CD8-positive, alpha-beta memory T cell (primary cell): ENCODE results near the gene SEMA5A. TPM values are rescaled to one million over a fixed set of nuclear protein-coding genes. Genes with fewer than 3 reads are reported as not detected.

Experiments used
- CTCF ChIA-PET: fragments of 350-600 bp; sonication (Branson Sonifier 250); formaldehyde crosslinking; loops from one replicate; lab custom pipeline; 2021; ENCODE audit warnings: antibody characterized with exemption; lab: Charles Lee
- POLR2A ChIA-PET: fragments of 350-600 bp; sonication (Branson Sonifier 250); formaldehyde crosslinking; loops from one replicate; lab custom pipeline; 2021; ENCODE audit warnings: antibody characterized with exemption; lab: Charles Lee
- DNase-seq, 5 donors: peaks; one replicate each; pipeline versions ENCODE4 v3.0.0 to v3.0.0-alpha.2; 2020 to 2022; ENCODE audit warnings: mixed read lengths in 1 of 5
- H3K27ac ChIP-seq: one replicate; pipeline ENCODE4 v1.7.0; 2013; ENCODE audit warnings: low read depth, mild to moderate bottlenecking, low read length, moderate library complexity
- H3K27me3 ChIP-seq: 2 replicates; pipeline ENCODE4 v1.7.0; 2013; ENCODE audit warnings: low read length, mild to moderate bottlenecking; ENCODE audit not compliant: insufficient read depth, poor library complexity, severe bottlenecking
- H3K36me3 ChIP-seq: 2 replicates; pipeline ENCODE4 v1.7.0; 2013; ENCODE audit warnings: mild to moderate bottlenecking, low read length, moderate library complexity; ENCODE audit not compliant: insufficient read depth
- H3K4me1 ChIP-seq: 2 replicates; pipeline ENCODE4 v1.7.0; 2013; ENCODE audit warnings: mild to moderate bottlenecking, low read length, moderate library complexity; ENCODE audit not compliant: insufficient read depth
- H3K4me3 ChIP-seq: 2 replicates; pipeline ENCODE4 v1.7.0; 2013; ENCODE audit warnings: mild to moderate bottlenecking, low read length
- H3K9me3 ChIP-seq: 2 replicates; pipeline ENCODE4 v1.7.0; 2013; ENCODE audit warnings: mild to moderate bottlenecking, low read length
- H3K27ac Mint-ChIP-seq, 8 donors: one replicate each; pipeline ENCODE4 v1.8.0; 2020 to 2021; ENCODE audit warnings: mixed read lengths in 8 of 8, mild to moderate bottlenecking in 6 of 8, inconsistent platforms in 3 of 8, moderate library complexity in 3 of 8
- H3K27me3 Mint-ChIP-seq, 2 donors: one replicate each; pipeline ENCODE4 v1.8.0; 2020 to 2021; ENCODE audit warnings: mixed read lengths in 2 of 2, mild to moderate bottlenecking in 1 of 2, moderate library complexity in 1 of 2
- H3K36me3 Mint-ChIP-seq, 3 donors: one replicate each; pipeline ENCODE4 v1.8.0; 2020 to 2021; ENCODE audit warnings: mixed read lengths in 3 of 3, inconsistent platforms in 1 of 3, mild to moderate bottlenecking in 1 of 3
- H3K4me1 Mint-ChIP-seq, 3 donors: one replicate each; pipeline ENCODE4 v1.8.0; 2020 to 2021; ENCODE audit warnings: mixed read lengths in 3 of 3, inconsistent platforms in 1 of 3, mild to moderate bottlenecking in 1 of 3
- H3K4me3 Mint-ChIP-seq, 7 donors: one replicate each; pipeline ENCODE4 v1.8.0; 2020 to 2021; ENCODE audit warnings: mixed read lengths in 7 of 7, mild to moderate bottlenecking in 6 of 7, moderate library complexity in 4 of 7, inconsistent platforms in 2 of 7
- H3K9me3 Mint-ChIP-seq, 5 donors: one replicate each; pipeline ENCODE4 v1.8.0; 2020 to 2022; ENCODE audit warnings: mixed read lengths in 5 of 5, mild to moderate bottlenecking in 3 of 5, moderate library complexity in 2 of 5, inconsistent platforms in 1 of 5
- polyA plus RNA-seq: library from polyadenylated mRNA; unstranded; fragments of 300-500 nt; fragmentation: Illumina TruSeq; gene quantifications from one replicate; pipeline ENCODE4 v1.2.3, GENCODE V29; 2021
- total RNA-seq, 2 experiments: library from RNA; stranded (reverse); gene quantifications; one replicate each; pipeline ENCODE4 v1.2.3, GENCODE V29; 2021

SEMA5A gene
- total and polyA plus RNA-seq, 3 experiments from 2014 or later = not detected

DNA sequence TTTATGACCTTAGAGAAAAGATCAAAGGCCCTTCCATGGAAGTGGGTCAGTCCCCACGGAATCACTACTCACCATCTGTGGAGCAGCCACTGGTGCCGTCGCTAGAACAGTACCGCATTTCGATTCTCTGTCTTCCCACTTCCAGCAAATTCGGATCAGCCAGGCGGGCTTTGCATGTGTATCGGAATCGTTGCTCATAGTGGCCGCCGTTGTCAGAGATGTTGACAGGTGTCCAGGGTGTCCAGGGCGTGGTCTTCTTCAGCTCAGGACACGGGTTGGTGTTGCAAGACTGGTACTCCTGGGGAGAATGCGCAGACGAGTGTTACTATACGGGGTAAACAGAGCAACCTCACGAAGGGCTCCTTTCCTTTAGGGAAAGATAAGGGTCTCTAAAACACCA lies 479.5 kb downstream of the SEMA5A start:
- Histone ChIP-seq H3K36me3 (no peaks in the 10 kb centered on the region), H3K9me3 (no peaks in the 10 kb centered on the region), H3K27me3 (no peaks in the 10 kb centered on the region), H3K27ac (no peak overlapping the region), H3K4me3 (no peak overlapping the region), H3K4me1 (no peaks in the 10 kb centered on the region)
- Mint-ChIP-seq H3K4me3 (no peak overlapping the region), H3K36me3 (peaks cover 0 to 2% (median 0%) of the 10 kb centered on the region in 3 donors), H3K4me1 (no peaks in the 10 kb centered on the region), H3K27me3 (no peaks in the 10 kb centered on the region), H3K9me3 (peaks cover 0 to 34% (median 14%) of the 10 kb centered on the region in 5 donors), H3K27ac (no peak overlapping the region)
- no peak for DNase-seq
- CTCF ChIA-PET = no interaction called here
- POLR2A ChIA-PET = no interaction called here

DNA sequence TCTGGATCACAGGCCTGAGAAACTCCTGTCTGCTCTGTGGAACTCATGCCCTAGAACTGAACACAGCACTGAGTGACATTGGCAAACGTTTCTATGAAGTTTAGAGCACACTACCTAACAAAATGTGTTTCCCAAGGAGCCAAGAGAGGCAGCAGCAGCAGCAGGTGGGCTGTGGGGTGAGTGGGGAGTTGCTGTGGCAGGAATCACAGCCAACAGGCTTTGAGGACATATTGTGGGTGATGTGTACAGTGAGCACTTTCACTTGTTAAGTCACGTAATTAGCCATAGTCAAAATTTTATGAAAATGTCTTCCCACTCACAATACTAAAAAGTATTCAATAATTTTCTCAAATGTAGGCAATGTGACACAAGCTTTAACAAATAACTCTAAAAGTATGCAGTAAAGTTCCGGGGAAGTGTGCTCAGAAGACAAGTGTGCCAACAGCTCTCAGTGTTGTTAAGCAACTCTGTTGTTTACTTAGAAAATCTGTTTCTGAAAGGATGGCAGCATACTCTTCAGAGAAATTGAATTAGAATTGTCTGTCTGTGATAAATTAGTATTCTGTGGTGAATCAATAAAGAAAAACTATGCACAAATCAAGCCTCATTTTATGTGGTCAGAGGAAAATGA lies 482.1 kb downstream of the SEMA5A start:
- Mint-ChIP-seq H3K27me3 (peaks cover 0 to 1% of the 10 kb centered on the region in 2 donors), H3K27ac (no peak overlapping the region), H3K36me3 (peaks cover 0 to 2% (median 0%) of the 10 kb centered on the region in 3 donors), H3K4me1 (no peaks in the 10 kb centered on the region), H3K9me3 (peaks cover 1 to 38% (median 17%) of the 10 kb centered on the region in 5 donors), H3K4me3 (no peak overlapping the region)
- no peaks in the 10 kb centered on the region for H3K9me3 ChIP-seq
- H3K27me3 ChIP-seq = no peaks in the 10 kb centered on the region
- H3K27ac ChIP-seq = no peak overlapping the region
- H3K4me3 ChIP-seq = no peak overlapping the region
- POLR2A ChIA-PET = no interaction called here
- H3K4me1 ChIP-seq = no peaks in the 10 kb centered on the region
- CTCF ChIA-PET = interaction anchor here (1.1 kb wide), 1 partner anchor 105 kb away, joined by 3 read pairs; no protein-coding TSS in a partner anchor
- no peaks in the 10 kb centered on the region for H3K36me3 ChIP-seq
- no peak for DNase-seq

DNA sequence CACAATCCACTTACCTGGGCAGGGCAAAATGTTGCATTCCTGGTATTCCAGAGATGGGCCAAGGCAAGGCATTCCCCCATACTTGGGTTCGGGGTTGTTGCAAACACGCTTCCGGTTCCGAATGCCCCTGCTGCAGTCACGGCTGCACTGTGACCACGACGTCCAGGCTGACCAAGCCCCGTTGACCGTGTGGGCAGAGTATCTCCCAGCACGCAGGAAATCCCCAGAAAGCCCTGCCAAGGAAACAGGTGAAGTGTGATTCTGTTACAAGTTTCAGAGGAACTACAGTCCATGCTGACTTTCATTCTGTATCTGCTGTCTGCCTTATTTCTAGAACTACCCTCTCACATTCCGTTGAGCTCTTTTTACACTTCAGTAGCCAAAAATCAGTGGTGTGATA lies 483.0 kb downstream of the SEMA5A start:
- no peak overlapping the region for H3K4me3 ChIP-seq
- H3K4me3 Mint-ChIP-seq = no peak overlapping the region
- ChIA-PET POLR2A (no interaction called here), CTCF (interaction anchor here (1.1 kb wide), 1 partner anchor 106 kb away, joined by 3 read pairs; no protein-coding TSS in a partner anchor)
- no peak overlapping the region for H3K27ac ChIP-seq
- no peaks in the 10 kb centered on the region for H3K4me1 ChIP-seq
- H3K9me3 Mint-ChIP-seq = peaks cover 1 to 38% (median 17%) of the 10 kb centered on the region in 5 donors
- H3K36me3 ChIP-seq = no peaks in the 10 kb centered on the region
- H3K27ac Mint-ChIP-seq = no peak overlapping the region
- H3K4me1 Mint-ChIP-seq = no peaks in the 10 kb centered on the region
- no peaks in the 10 kb centered on the region for H3K27me3 ChIP-seq
- DNase-seq = no peak
- no peaks in the 10 kb centered on the region for H3K9me3 ChIP-seq
- peaks cover 0 to 1% of the 10 kb centered on the region in 2 donors for H3K27me3 Mint-ChIP-seq
- peaks cover 0 to 2% (median 0%) of the 10 kb centered on the region in 3 donors for H3K36me3 Mint-ChIP-seq

DNA sequence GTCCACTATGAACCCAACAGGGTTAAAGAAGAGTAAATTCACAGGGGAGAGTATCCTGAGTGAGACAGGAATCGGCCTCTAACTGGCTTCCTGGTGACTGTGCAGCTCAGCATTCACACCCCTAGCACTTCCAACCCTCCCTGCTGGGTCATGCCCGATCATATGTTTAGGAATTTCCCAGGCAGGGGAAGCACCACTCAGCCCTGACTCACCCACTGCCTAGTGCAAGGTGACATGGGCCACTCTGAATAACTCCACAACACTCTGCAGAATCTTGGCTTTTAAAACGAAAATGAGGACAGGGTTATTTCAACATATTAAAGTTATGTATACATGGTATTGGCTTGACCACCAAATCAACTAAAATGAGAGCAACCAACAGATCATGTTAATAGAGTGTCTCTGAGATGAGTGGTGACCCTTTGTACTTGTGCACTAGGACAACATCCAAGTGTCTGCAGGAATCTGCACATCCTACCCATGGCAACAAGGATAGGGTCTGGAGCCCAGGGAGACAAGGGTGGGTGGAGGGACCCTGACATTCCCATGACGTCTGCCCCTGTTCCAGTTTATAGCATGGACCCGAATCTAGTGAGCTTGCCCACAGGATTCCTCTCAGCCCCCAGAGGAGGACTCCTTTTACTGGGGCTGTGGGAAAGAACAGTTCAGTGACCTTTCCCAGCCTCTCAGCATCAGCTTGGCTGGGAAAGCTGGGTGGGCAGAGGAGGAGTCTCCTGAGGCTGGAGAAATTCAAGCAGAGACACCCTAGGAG lies 485.8 kb downstream of the SEMA5A start:
- POLR2A ChIA-PET = no interaction called here
- no peaks in the 10 kb centered on the region for H3K9me3 ChIP-seq
- CTCF ChIA-PET = no interaction called here

DNA sequence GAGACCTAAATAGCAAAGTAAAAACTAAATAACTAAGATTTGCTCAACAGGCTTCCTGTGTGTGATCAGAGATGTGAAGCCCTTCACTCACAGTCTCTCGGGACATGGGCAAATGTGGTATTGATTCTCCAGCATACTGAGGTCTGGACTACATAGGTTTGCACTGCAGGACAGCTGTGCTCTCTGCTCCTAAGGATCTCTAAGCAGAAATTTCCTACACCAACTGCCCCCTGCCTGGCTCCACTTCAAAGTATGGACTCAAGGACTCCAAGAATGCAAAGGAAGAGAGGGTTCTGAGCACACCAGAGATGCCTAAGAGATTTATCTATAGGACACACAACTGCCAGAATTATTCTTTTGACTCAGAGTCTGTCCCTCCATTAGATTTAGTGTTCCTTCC lies 487.2 kb downstream of the SEMA5A start:
- Histone ChIP-seq H3K4me1 (no peaks in the 10 kb centered on the region), H3K4me3 (no peak overlapping the region), H3K27me3 (no peaks in the 10 kb centered on the region), H3K9me3 (no peaks in the 10 kb centered on the region), H3K36me3 (no peaks in the 10 kb centered on the region), H3K27ac (no peak overlapping the region)
- Mint-ChIP-seq H3K9me3 (peaks cover 6 to 23% (median 14%) of the 10 kb centered on the region in 5 donors), H3K27me3 (peaks cover 0 to 1% of the 10 kb centered on the region in 2 donors), H3K36me3 (no peaks in the 10 kb centered on the region), H3K4me3 (no peak overlapping the region), H3K4me1 (no peaks in the 10 kb centered on the region), H3K27ac (no peak overlapping the region)
- DNase-seq = no peak
- POLR2A ChIA-PET = no interaction called here
- CTCF ChIA-PET = no interaction called here

More for the DNA sequence above, 485.8 kb downstream of the SEMA5A start:
- Mint-ChIP-seq H3K4me3 (no peak overlapping the region), H3K27me3 (peaks cover 0 to 1% of the 10 kb centered on the region in 2 donors), H3K9me3 (peaks cover 6 to 33% (median 17%) of the 10 kb centered on the region in 5 donors), H3K36me3 (peaks cover 0 to 2% (median 0%) of the 10 kb centered on the region in 3 donors), H3K27ac (no peak overlapping the region), H3K4me1 (no peaks in the 10 kb centered on the region)
- Histone ChIP-seq H3K27me3 (no peaks in the 10 kb centered on the region), H3K4me1 (no peaks in the 10 kb centered on the region), H3K36me3 (no peaks in the 10 kb centered on the region), H3K4me3 (no peak overlapping the region), H3K27ac (no peak overlapping the region)
- no peak for DNase-seq

DNA sequence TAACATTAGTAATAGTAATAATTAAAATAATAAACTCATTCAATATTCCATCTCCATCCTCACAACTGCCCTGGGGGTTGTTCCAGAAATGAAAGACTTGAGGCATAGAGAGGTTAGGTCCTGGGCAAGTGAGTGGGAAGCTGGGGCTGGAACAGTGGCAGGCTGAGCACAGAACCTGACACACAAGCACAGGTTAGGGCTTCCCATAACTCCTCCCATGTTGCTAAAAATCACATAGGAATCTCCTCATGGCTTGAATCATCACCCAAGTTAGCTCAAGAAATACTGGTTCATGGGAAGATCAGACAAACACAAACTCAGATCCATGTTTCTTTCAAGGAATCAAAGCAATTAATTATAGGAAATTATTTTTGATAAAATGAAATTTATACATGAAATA lies 487.7 kb downstream of the SEMA5A start:
- H3K27me3 Mint-ChIP-seq = peaks cover 0 to 1% of the 10 kb centered on the region in 2 donors
- H3K36me3 ChIP-seq = no peaks in the 10 kb centered on the region
- no peaks in the 10 kb centered on the region for H3K4me1 Mint-ChIP-seq
- no peak overlapping the region for H3K4me3 ChIP-seq
- no peaks in the 10 kb centered on the region for H3K4me1 ChIP-seq
- DNase-seq = no peak
- ChIA-PET CTCF (no interaction called here), POLR2A (no interaction called here)
- no peak overlapping the region for H3K4me3 Mint-ChIP-seq
- no peak overlapping the region for H3K27ac ChIP-seq
- peaks cover 7 to 18% (median 12%) of the 10 kb centered on the region in 5 donors for H3K9me3 Mint-ChIP-seq
- H3K36me3 Mint-ChIP-seq = no peaks in the 10 kb centered on the region
- H3K27ac Mint-ChIP-seq = no peak overlapping the region
- no peaks in the 10 kb centered on the region for H3K9me3 ChIP-seq
- no peaks in the 10 kb centered on the region for H3K27me3 ChIP-seq

DNA sequence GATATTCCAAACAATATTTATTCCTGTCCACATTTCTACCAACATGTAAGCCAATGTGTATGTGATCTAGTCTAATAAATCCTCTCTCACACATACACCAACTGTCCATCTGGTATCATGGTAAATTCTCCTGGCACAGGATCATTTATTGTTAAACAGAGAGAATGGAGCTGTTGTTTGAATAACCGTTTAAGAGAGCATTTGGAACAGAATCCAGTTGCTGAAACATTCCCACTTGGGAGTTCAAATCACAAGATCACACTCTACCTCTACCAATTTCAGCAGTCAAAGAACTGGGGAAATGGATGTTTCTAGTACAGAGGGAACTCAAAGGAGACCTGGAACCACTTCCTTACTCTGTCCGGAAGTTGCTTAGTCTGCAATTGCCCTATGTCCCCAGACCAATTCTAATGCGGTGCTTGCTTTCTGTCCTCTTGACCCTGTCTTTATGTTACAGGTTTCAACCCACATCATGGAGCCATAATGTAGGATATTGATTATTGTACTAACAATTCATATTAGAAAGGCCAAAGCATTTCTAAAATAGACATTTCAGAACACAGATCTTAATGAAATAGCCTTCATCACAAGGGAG lies 488.4 kb downstream of the SEMA5A start:
- Histone ChIP-seq H3K27me3 (no peaks in the 10 kb centered on the region), H3K36me3 (no peaks in the 10 kb centered on the region), H3K4me1 (no peaks in the 10 kb centered on the region), H3K27ac (no peak overlapping the region), H3K9me3 (no peaks in the 10 kb centered on the region), H3K4me3 (no peak overlapping the region)
- ChIA-PET CTCF (no interaction called here), POLR2A (no interaction called here)
- H3K9me3 Mint-ChIP-seq = peaks cover 7 to 16% (median 12%) of the 10 kb centered on the region in 5 donors
- H3K4me1 Mint-ChIP-seq = no peaks in the 10 kb centered on the region
- peaks cover 0 to 1% of the 10 kb centered on the region in 2 donors for H3K27me3 Mint-ChIP-seq
- no peak overlapping the region for H3K27ac Mint-ChIP-seq
- DNase-seq = no peak
- no peak overlapping the region for H3K4me3 Mint-ChIP-seq
- no peaks in the 10 kb centered on the region for H3K36me3 Mint-ChIP-seq

DNA sequence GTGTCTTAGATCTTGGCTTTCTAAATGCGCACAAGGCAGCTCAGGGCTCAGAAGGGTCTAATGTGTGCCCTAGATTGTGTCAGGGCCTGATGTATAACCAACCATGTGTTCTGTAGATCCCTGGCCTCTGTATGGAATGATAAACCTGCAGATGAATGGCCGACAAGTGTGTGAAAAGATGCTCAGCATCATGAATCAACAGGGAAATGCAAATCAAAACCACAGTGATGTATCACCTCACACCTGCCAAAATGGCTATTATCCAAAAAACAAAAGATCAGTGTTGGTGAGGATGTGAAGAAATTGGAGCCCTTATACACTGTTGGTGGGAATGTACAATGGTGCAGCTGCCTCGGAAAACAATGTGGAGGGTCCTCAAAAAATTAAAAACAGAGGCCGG lies 489.8 kb downstream of the SEMA5A start:
- Mint-ChIP-seq H3K4me1 (no peaks in the 10 kb centered on the region), H3K36me3 (no peaks in the 10 kb centered on the region), H3K27me3 (no peaks in the 10 kb centered on the region), H3K4me3 (no peak overlapping the region), H3K9me3 (peaks cover 4 to 10% (median 8%) of the 10 kb centered on the region in 5 donors), H3K27ac (no peak overlapping the region)
- no peaks in the 10 kb centered on the region for H3K36me3 ChIP-seq
- no peaks in the 10 kb centered on the region for H3K4me1 ChIP-seq
- CTCF ChIA-PET = no interaction called here
- no peaks in the 10 kb centered on the region for H3K9me3 ChIP-seq
- no peaks in the 10 kb centered on the region for H3K27me3 ChIP-seq
- H3K27ac ChIP-seq = no peak overlapping the region
- H3K4me3 ChIP-seq = no peak overlapping the region
- POLR2A ChIA-PET = no interaction called here
- no peak for DNase-seq
